H1 (cell line): ENCODE data around the gene CD300C. TPM values are rescaled to one million over a fixed set of nuclear protein-coding genes. Genes with fewer than 3 reads are reported as not detected.

ENCODE experiments used
- CTCF ChIA-PET: fragments of 300-600 bp; sonication (Branson Sonifier 250); formaldehyde crosslinking; loops from one replicate; lab custom pipeline; 2021; ENCODE audit not compliant: partially characterized antibody; lab: Charles Lee
- POLR2A ChIA-PET: fragments of 300-600 bp; sonication (Branson Sonifier 250); formaldehyde crosslinking; loops from one replicate; lab custom pipeline; 2021; ENCODE audit warnings: inconsistent platforms; ENCODE audit not compliant: partially characterized antibody; lab: Charles Lee
- DNase-seq, 2 experiments: peaks; one replicate each; pipeline versions ENCODE4 v3.0.0 to v3.0.0-alpha.2; 2010 to 2022; ENCODE audit warnings: low spot score in 2 of 2, low read depth in 1 of 2, mixed read lengths in 1 of 2
- FAIRE-seq: peaks from 2 replicates; lab custom pipeline; 2011; peaks lifted over from hg19 to GRCh38; lab: Jason Lieb, UNC
- H2AFZ ChIP-seq: 2 replicates; pipeline ENCODE4 v1.8.1; 2012; ENCODE audit warnings: low read length, inconsistent platforms
- H2AK5ac ChIP-seq: 2 replicates; pipeline ENCODE4 v1.6.1; 2013; ENCODE audit warnings: low read depth, low read length
- H2BK120ac ChIP-seq: replicated peaks from 2 replicates; pipeline ENCODE3; 2013; ENCODE audit warnings: low read depth, low read length, inconsistent platforms
- H2BK12ac ChIP-seq: 2 replicates; pipeline ENCODE4 v1.6.1; 2013; ENCODE audit warnings: low read depth, low read length
- H2BK15ac ChIP-seq: 2 replicates; pipeline ENCODE4 v1.6.1; 2013; ENCODE audit warnings: low read length
- H2BK20ac ChIP-seq: 2 replicates; pipeline ENCODE4 v1.6.1; 2013; ENCODE audit warnings: low read length
- H2BK5ac ChIP-seq: 2 replicates; pipeline ENCODE4 v1.6.1; 2013; ENCODE audit warnings: low read depth, low read length
- H3K14ac ChIP-seq: 2 replicates; pipeline ENCODE4 v1.6.1; 2013; ENCODE audit warnings: inconsistent platforms; ENCODE audit not compliant: insufficient read length
- H3K18ac ChIP-seq: 2 replicates; pipeline ENCODE4 v1.6.1; 2013; ENCODE audit warnings: low read length; ENCODE audit errors: extremely low read depth
- H3K23ac ChIP-seq: 2 replicates; pipeline ENCODE4 v1.6.1; 2013; ENCODE audit warnings: inconsistent platforms; ENCODE audit not compliant: insufficient read length
- H3K23me2 ChIP-seq: 2 replicates; pipeline ENCODE4 v1.6.1; 2013; ENCODE audit warnings: low read depth, low read length
- H3K27ac ChIP-seq: 2 replicates; pipeline ENCODE4 v1.6.1; 2011; ENCODE audit warnings: low read depth, low read length, inconsistent platforms
- H3K27me3 ChIP-seq, 4 experiments: replicated peaks in 1 of 4; 1 replicate in 1 of 4; 2 replicates in 3 of 4; pipeline versions ENCODE4 v1.6.1 to v1.8.1; 2011 to 2013; ENCODE audit warnings: low read length in 3 of 4, mild to moderate bottlenecking in 3 of 4, inconsistent platforms in 2 of 4, mixed read lengths in 2 of 4, moderate library complexity in 1 of 4; ENCODE audit not compliant: control insufficient read depth in 3 of 4, insufficient read depth in 3 of 4; ENCODE audit errors: extremely low read depth in 1 of 4
- H3K36me3 ChIP-seq, 4 experiments: 2 replicates each; pipeline versions ENCODE4 v1.6.1 to v1.8.1; 2011 to 2013; ENCODE audit warnings: mild to moderate bottlenecking in 4 of 4, low read length in 3 of 4, moderate library complexity in 2 of 4, control low read depth in 1 of 4, inconsistent platforms in 1 of 4; ENCODE audit not compliant: insufficient read depth in 4 of 4, control insufficient read depth in 2 of 4
- H3K4ac ChIP-seq: replicated peaks from 2 replicates; pipeline ENCODE3; 2013; ENCODE audit warnings: low read length, low read depth, mixed read lengths, inconsistent platforms; ENCODE audit not compliant: insufficient read length
- H3K4me1 ChIP-seq, 4 experiments: replicated peaks in 1 of 4; 1 replicate in 1 of 4; 2 replicates in 3 of 4; pipeline versions ENCODE4 v1.6.1 to v1.8.1; 2011 to 2013; ENCODE audit warnings: low read length in 3 of 4, inconsistent platforms in 2 of 4, mixed read lengths in 1 of 4; ENCODE audit not compliant: insufficient read depth in 4 of 4, control insufficient read depth in 3 of 4
- H3K4me2 ChIP-seq, 2 experiments: 2 replicates each; pipeline versions ENCODE4 v1.6.1 to v1.8.1; 2011 to 2013; ENCODE audit warnings: low read depth in 2 of 2, low read length in 2 of 2, control low read depth in 1 of 2, inconsistent platforms in 1 of 2, mild to moderate bottlenecking in 1 of 2; ENCODE audit not compliant: insufficient read depth in 1 of 2
- H3K4me3 ChIP-seq, 4 experiments: fragments of 200-600, 300-600 bp in 1 of 4; sonication (generic), shearing (Covaris generic), sonication (Bioruptor Twin) in 1 of 4; 2 replicates each; pipeline versions ENCODE4 v1.5.1 to v1.8.1; 2011 to 2016; ENCODE audit warnings: low read length in 4 of 4, low read depth in 3 of 4, control low read depth in 2 of 4, inconsistent platforms in 2 of 4, mild to moderate bottlenecking in 2 of 4, mixed read lengths in 1 of 4, moderate library complexity in 1 of 4; ENCODE audit not compliant: insufficient read depth in 2 of 4; ENCODE audit errors: extremely low read depth in 1 of 4
- H3K56ac ChIP-seq: replicated peaks from 2 replicates; pipeline ENCODE3; 2013; ENCODE audit warnings: low read depth, mild to moderate bottlenecking, mixed read lengths, low read length, inconsistent platforms; ENCODE audit not compliant: insufficient read length
- H3K79me1 ChIP-seq: 2 replicates; pipeline ENCODE4 v1.6.1; 2013; ENCODE audit warnings: low read depth, low read length, control low read depth
- H3K79me2 ChIP-seq, 2 experiments: 2 replicates each; pipeline versions ENCODE4 v1.6.1 to v1.8.1; 2012 to 2013; ENCODE audit warnings: low read length in 2 of 2, mild to moderate bottlenecking in 2 of 2, inconsistent platforms in 1 of 2; ENCODE audit not compliant: insufficient read depth in 2 of 2, control insufficient read depth in 1 of 2
- H3K9ac ChIP-seq, 4 experiments: replicated peaks in 1 of 4; 1 replicate in 1 of 4; 2 replicates in 3 of 4; pipeline versions ENCODE4 v1.6.1 to v1.8.1; 2011 to 2013; ENCODE audit warnings: low read depth in 3 of 4, low read length in 3 of 4, control low read depth in 2 of 4, mild to moderate bottlenecking in 2 of 4, moderate library complexity in 2 of 4, inconsistent platforms in 1 of 4; ENCODE audit errors: extremely low read depth in 1 of 4
- H3K9me3 ChIP-seq, 2 experiments: 2 replicates each; pipeline versions ENCODE4 v1.6.1 to v1.8.1; 2012 to 2013; ENCODE audit warnings: mild to moderate bottlenecking in 2 of 2, moderate library complexity in 2 of 2, control low read depth in 1 of 2, inconsistent platforms in 1 of 2, low read depth in 1 of 2, low read length in 1 of 2, mixed read lengths in 1 of 2; ENCODE audit not compliant: insufficient read depth in 2 of 2
- H4K20me1 ChIP-seq, 2 experiments: replicated peaks in 1 of 2; 2 replicates each; pipeline versions ENCODE3 to v1.8.1; 2011 to 2013; ENCODE audit warnings: inconsistent platforms in 2 of 2, low read length in 2 of 2, mild to moderate bottlenecking in 1 of 2; ENCODE audit not compliant: insufficient read depth in 2 of 2, control insufficient read depth in 1 of 2
- H4K5ac ChIP-seq: 2 replicates; pipeline ENCODE4 v1.6.1; 2013; ENCODE audit warnings: low read length, low read depth, mixed read lengths, inconsistent platforms; ENCODE audit not compliant: insufficient read length
- H4K8ac ChIP-seq: 2 replicates; pipeline ENCODE4 v1.8.0; 2013; ENCODE audit warnings: mild to moderate bottlenecking, moderate library complexity, low read length, inconsistent platforms; ENCODE audit not compliant: insufficient read depth; ENCODE audit errors: extremely low read depth
- H4K91ac ChIP-seq: replicated peaks from 2 replicates; pipeline ENCODE3; 2013; ENCODE audit warnings: low read length, mixed read lengths, inconsistent platforms; ENCODE audit not compliant: insufficient read length
- FOSL1 ChIP-seq: IDR thresholded peaks from 2 replicates; pipeline ENCODE4 v1.6.1; 2011; ENCODE audit warnings: mild to moderate bottlenecking, low read depth, low read length, moderate library complexity; ENCODE audit not compliant: insufficient read depth
- WGBS, 2 experiments: shearing (Covaris generic) in 1 of 2; methylation state at CpG; one replicate each; pipeline versions ENCODE4 v1.1.6 to v1.1.7; 2013 to 2015; ENCODE audit warnings: low lambda C conversion rate in 2 of 2, mixed read lengths in 2 of 2, inconsistent platforms in 1 of 2, low coverage in 1 of 2, missing lambda C conversion rate in 1 of 2; ENCODE audit not compliant: insufficient replicate concordance in 2 of 2, insufficient coverage in 1 of 2, insufficient read length in 1 of 2; ENCODE audit errors: extremely low coverage in 1 of 2, missing lambda C conversion rate in 1 of 2; 5-methylcytosine and 5-hydroxymethylcytosine counted together
- polyA plus RNA-seq, 7 experiments: library from polyadenylated mRNA; depleted of rRNA in 3 of 7; stranded (reverse) in 5 of 7; unstranded in 2 of 7; fragments of >200 nt in 5 of 7; fragments of 200-250 nt in 2 of 7; gene quantifications; 1 replicate in 5 of 7; 2 replicates in 1 of 7; 4 replicates in 1 of 7; pipeline versions ENCODE4 v1.2.1 to v1.2.3, GENCODE V29; 2011 to 2013; ENCODE audit warnings: missing spikeins in 2 of 7, mixed read lengths in 2 of 7
- total RNA-seq: library from RNA; stranded (reverse); fragmentation: NEBNext Ultra II Directional; extraction: Animal tissue kit (Norgen Biotek cat#: 25700); gene quantifications from 2 replicates; pipeline ENCODE4 v1.2.1, GENCODE V29; 2021

CD300C gene
- total and polyA plus RNA-seq, 2 of the 8 experiments (the other 6 are each of a cell fraction or from before 2014, with no cell fraction given): not detected

- no peaks in the 10 kb centered on the region for H3K4me1 ChIP-seq
- no peak overlapping the region for H3K4me2 ChIP-seq
- no peak for FAIRE-seq
- peaks cover 0 to 2% of the 10 kb centered on the region in 2 experiments for H4K20me1 ChIP-seq
- H2BK20ac ChIP-seq: no peak overlapping the region
- ChIA-PET POLR2A (no interaction called here), CTCF (no interaction called here)
- no peak overlapping the region for H2AK5ac ChIP-seq
- 0 out of 2 replicates have a peak, but pooled peaks cover 2% of the 10 kb centered on the region for H3K23me2 ChIP-seq
- no peaks in the 10 kb centered on the region; a peak in 1 of 7 replicates for H3K27me3 ChIP-seq
- no peaks in the 10 kb centered on the region for H3K36me3 ChIP-seq
- no peak overlapping the region for H3K18ac ChIP-seq
- no peak overlapping the region for H3K4me3 ChIP-seq
- no peak overlapping the region for H3K56ac ChIP-seq
- H2AFZ ChIP-seq: no peak overlapping the region
- H3K9ac ChIP-seq: no peak overlapping the region
- no peak overlapping the region for H3K27ac ChIP-seq
- H3K14ac ChIP-seq: no peak overlapping the region
- no peak overlapping the region for H2BK120ac ChIP-seq
- no peak overlapping the region for H3K23ac ChIP-seq
- no peaks in the 10 kb centered on the region for H3K79me2 ChIP-seq
- H4K5ac ChIP-seq: no peak overlapping the region
- H4K91ac ChIP-seq: no peak overlapping the region
- H2BK15ac ChIP-seq: no peak overlapping the region
- H3K4ac ChIP-seq: no peak overlapping the region
- H2BK5ac ChIP-seq: no peak overlapping the region
- DNase-seq: no peak
- no peak overlapping the region; the same call in 1 of the 2 replicates for H4K8ac ChIP-seq
- H2BK12ac ChIP-seq: no peak overlapping the region
- H3K9me3 ChIP-seq: no peaks in the 10 kb centered on the region
- 83% methylated on average over 5 of the region's 5 CpGs; no CpG with 5 or more reads in 1 of the 2 experiments for WGBS, 2 experiments
- H3K79me1 ChIP-seq: no peaks in the 10 kb centered on the region
- TF ChIP-seq FOSL1: no peak
Measured at GRCh38 chr17:74542166-74542565, 3.7 kb downstream of the CD300C start.
